Daoy (cell line): ENCODE results near the gene ACE. TPM values are rescaled to one million over a fixed set of nuclear protein-coding genes. Genes with fewer than 3 reads are reported as not detected.

Experiments used
- DNase-seq: peaks from one replicate; pipeline ENCODE4 v3.0.0-alpha.2; 2015; ENCODE audit warnings: low read depth
- total RNA-seq: library from RNA; depleted of rRNA; stranded (reverse); fragments of >200 nt; shearing (Covaris generic); gene quantifications from 2 replicates; pipeline ENCODE4 v1.2.3, GENCODE V29; 2014

ACE gene
- total RNA-seq, 1 experiment from 2014 or later, result 0.29 TPM

DNA sequence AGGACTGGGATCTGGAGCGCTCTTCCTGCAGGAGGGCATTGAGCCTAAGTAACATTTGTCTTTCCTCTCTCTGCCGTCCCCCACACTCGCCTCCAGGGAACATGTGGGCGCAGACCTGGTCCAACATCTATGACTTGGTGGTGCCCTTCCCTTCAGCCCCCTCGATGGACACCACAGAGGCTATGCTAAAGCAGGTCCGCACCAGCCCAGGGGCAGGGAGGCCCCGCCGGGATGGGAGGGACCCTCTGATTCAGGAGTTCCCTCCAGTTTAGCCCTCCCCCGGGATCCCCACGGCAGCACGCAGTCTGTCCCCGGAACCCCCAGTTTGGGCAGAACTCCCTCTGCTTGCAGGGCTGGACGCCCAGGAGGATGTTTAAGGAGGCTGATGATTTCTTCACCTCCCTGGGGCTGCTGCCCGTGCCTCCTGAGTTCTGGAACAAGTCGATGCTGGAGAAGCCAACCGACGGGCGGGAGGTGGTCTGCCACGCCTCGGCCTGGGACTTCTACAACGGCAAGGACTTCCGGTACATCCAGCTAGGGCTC is 14.1 kb downstream of the ACE start:
- DNase-seq, result no peak

- no peak for DNase-seq
Measured at GRCh38 chr17:63491413-63491812, 14.6 kb downstream of the ACE start.

- no peak for DNase-seq
Measured at GRCh38 chr17:63491977-63492618, 15.2 kb downstream of the ACE start.

DNA sequence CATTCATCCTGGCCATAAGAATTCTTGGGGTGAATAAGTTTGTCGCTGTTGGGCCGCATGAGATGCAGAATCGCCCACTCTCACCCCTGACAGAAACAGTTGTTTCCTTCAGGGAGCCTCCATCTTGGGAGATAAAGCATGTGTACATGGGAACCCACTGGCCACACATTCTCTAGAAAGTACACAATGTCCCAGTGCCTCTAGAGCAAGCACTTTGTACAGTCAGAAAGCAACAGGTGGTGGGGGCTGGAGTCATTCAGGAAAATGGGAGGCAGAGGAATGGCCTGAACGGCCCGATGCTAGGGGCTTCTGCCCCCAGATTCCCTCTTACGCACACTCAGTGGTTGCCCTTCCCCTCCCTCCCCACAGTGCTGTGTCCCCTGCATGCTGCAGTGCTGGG is 16.1 kb downstream of the ACE start:
- no peak for DNase-seq

- no peak for DNase-seq
Measured at GRCh38 chr17:63493411-63493810, 16.6 kb downstream of the ACE start.

GRCh38 chr17:63494300-63494928 is 17.6 kb downstream of the ACE start:
- DNase-seq, result no peak

DNA sequence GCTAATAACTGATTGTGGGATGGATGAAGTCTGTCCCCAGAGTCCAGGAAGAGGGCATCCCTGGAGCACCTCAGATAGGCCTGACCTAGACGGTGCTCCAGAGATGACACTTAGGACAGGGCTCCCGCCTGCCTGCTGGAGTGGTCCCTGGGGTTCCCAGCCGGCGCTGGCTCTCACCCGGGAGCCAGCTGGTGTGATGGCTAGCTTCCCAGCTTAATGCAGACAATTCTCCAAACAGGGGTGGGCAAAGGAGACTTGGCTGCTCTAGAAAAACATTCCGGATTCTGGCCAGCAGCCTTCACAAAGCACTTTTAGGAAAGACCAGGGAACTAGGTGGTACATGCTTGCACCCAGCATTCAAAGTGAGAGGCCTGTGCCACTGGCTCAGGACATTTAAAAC is 18.6 kb downstream of the ACE start:
- DNase-seq, result no peak

- no peak for DNase-seq
Measured at GRCh38 chr17:63496177-63496576, 19.3 kb downstream of the ACE start.

- DNase-seq, result no peak
Measured at GRCh38 chr17:63496663-63497400, 20.0 kb downstream of the ACE start.

DNA sequence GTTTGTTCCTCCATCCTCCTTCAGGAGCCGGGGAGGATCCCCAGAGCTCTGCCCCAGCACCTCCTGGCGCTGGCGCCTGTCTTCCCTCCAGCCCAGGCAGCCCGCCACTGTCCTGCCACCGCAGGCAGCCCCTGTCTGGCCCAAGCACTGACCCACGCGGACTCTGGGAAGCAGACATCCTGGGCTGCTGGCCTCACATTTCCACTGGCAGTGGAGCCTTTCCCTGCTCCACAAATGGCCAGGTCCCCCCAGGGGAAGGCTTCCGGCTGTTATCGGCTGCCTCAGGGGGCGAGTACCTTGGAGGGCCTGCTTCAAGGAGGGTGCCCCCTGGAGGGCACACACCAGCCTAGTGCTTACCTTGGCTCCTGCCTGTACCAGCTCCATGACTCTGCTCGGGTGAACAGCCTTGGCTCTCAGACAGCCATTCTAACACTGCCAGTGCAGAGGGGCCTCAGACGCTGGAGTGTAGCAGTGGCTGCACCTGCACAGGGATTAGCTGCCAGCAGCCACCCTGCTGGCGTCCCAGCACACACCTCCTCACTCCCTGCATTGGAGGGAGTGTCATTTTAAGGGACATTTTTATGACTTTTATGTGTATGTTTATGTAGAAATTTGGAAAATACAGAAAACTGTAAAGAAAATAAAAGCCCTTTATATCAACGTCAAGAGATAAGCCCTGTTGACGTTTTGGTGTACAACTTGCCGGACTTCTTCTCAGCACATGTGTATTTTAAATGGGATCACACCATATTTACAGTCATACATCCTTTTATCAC is 21.0 kb downstream of the ACE start:
- no peak for DNase-seq

DNA sequence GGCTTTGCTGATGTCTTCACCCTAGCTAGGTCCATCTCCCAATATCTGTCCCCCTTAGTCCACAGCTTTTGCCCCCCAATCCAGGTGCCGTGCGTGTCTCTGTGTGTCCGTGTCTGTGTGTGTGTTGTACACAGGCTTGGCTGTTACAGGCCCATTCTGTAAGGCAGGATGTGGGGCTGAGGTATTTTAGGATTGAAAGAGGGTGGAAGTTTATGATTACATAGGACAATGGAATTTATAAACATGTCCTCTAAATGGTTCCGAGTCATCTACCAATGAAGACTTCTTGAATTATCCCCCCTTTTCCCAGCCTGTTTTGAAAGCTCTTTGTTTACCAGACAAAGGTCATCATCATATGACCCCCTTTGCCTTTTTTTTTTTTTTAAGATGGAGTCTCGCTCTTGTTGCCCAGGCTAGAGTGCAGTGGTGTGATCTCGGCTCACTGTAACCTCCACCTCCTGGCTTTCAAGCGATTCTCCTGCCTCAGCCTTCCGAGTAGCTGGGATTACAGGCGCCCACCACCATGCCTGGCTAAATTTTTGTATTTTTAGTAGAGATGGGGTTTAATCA is 21.9 kb downstream of the ACE start:
- DNase-seq, result peak; percentile 58

- DNase-seq, result no peak
Measured at GRCh38 chr17:63500543-63501390, 23.9 kb downstream of the ACE start.

GRCh38 chr17:63503341-63503705 is 26.5 kb downstream of the ACE start:
- no peak for DNase-seq

DNA sequence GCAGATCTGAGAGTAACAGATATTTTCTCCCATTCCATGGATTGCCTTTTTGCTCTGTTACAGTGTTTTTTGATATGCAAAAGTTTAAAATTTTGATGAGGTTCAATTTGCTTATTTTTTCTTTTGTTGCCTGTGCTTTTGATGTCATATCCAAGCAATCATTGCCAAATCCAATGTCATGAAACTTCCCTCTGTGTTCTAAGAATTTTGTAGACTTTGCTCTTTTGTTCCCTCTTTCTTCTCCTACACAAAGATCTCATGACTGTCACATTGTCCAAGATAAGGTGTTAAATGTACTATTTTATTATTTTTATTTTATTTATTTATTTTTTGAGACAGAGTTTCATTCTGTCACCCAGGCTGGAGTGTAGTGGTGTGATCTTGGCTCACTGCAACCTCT is 27.4 kb downstream of the ACE start:
- no peak for DNase-seq

DNA sequence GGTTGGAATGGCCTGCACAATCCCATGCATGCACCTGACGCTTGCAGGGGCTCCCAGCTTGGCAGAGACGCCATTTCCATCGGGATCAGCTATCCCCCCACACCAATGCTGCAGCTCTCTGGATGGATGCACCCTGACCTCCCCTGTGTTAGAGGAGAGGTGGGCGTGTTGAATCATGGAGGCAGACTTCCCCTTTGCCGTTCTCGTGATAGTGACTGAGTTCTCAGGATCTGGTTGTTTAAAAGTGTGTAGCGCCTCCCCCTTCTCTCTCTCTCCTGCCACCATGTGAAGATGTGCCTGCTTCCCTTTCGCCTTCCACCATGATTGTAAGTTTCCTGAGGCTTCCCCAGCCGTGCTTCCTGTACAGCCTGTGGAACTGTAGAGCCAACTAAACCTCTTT is 28.5 kb downstream of the ACE start:
- no peak for DNase-seq

- DNase-seq, result no peak
Measured at GRCh38 chr17:63506627-63507026, 29.8 kb downstream of the ACE start.

GRCh38 chr17:63511331-63511730 is 34.5 kb downstream of the ACE start:
- no peak for DNase-seq

DNA sequence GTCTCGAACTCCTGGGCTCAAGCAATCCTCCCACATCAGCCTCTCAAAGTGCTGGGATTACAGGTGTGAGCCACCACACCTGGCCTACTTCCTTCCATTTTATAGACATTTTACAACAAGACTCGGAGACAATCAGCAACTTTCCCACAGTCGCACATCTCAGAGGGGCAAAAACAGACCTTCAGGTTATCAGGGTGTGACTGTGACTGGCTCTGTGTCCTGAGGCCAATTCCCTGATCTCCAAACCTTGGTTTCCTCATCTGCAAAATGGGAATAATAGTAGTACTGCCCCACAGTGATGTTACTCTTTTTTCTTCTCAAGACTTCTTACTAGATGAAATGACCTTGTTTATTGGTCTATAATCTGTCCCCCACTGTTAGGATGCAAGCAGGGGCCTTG is 35.5 kb downstream of the ACE start:
- DNase-seq, result no peak

- no peak for DNase-seq
Measured at GRCh38 chr17:63512896-63513644, 36.2 kb downstream of the ACE start.

DNA sequence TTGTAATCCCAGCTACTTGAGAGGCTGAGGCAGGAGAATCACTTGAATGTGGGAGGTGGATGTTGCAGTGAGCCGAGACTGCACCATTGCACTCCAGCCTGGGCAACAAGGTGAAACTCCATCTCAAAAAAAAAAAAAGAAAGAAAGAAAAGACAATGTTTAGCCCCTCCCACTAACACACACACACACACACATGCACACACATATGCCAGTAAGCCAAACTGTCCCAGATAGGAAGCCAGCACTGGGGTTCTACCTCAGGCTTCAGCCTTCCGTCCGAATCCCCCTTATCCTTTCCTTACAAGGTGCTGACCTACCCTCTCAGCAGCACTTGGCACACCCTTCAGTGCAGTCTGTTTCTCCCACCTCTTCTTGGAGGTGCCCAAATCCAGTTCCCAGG is 37.6 kb downstream of the ACE start:
- DNase-seq, result no peak
